Measurements from ENCODE around the gene LRCH3.

Gene LRCH3

GRCh38 chr3:197800379-197800778, 9.3 kb downstream of the LRCH3 start:
- TF ChIP-seq CTCF (IDR thresholded peaks at IDR 0.05) = no peak
- no peak for DNase-seq (ENCODE audit: low spot score)
- no peak overlapping the region for H3K27ac ChIP-seq
- no peak overlapping the region for H3K4me3 ChIP-seq

GRCh38 chr3:197801891-197802778, 11.1 kb downstream of the LRCH3 start:
- no peak for DNase-seq (ENCODE audit: low spot score)
- no peak overlapping the region for H3K27ac ChIP-seq
- TF ChIP-seq CTCF (IDR thresholded peaks at IDR 0.05) = no peak

GRCh38 chr3:197802779-197803459, 11.9 kb downstream of the LRCH3 start:
- no peak overlapping the region for H3K27ac ChIP-seq
- no peak overlapping the region for H3K4me3 ChIP-seq
- no peak for DNase-seq (ENCODE audit: low spot score)
- TF ChIP-seq CTCF (IDR thresholded peaks at IDR 0.05) = no peak

More at GRCh38 chr3:197801891-197802778, 11.1 kb downstream of the LRCH3 start:
- no peak overlapping the region for H3K4me3 ChIP-seq

GRCh38 chr3:197804511-197804910, 13.5 kb downstream of the LRCH3 start:
- DNase-seq (ENCODE audit: low spot score) = no peak
- H3K4me3 ChIP-seq = no peak overlapping the region
- TF ChIP-seq CTCF (IDR thresholded peaks at IDR 0.05) = no peak
- no peak overlapping the region for H3K27ac ChIP-seq

- no peak for TF ChIP-seq CTCF (IDR thresholded peaks at IDR 0.05)
- Histone ChIP-seq H3K27ac (peak overlapping the region; percentile 65 to 78), H3K4me3 (no peak overlapping the region)
- no peak for DNase-seq (ENCODE audit: low spot score)
Measured at GRCh38 chr3:197807969-197808587, 17.0 kb downstream of the LRCH3 start.

- Histone ChIP-seq H3K4me3 (no peak overlapping the region), H3K27ac (peak overlapping the region; percentile 65 to 78)
- no peak for DNase-seq (ENCODE audit: low spot score)
- no peak for TF ChIP-seq CTCF (IDR thresholded peaks at IDR 0.05)
Measured at GRCh38 chr3:197809356-197810020, 18.4 kb downstream of the LRCH3 start.
